NCI-H128 (cell line): ENCODE measurements around the gene POU2F2.
A peak's percentile ranks its signal among the peaks of the same experiment; 100 is the strongest.

Experiments used
- DNase-seq: peaks from one replicate; lab custom pipeline; 2025; ENCODE audit not compliant: unreplicated experiment; lab: John Stamatoyannopoulos, UW

Gene POU2F2

GRCh38 chr19:42126574-42126973, 5.7 kb downstream of the POU2F2 start:
- no peak for DNase-seq

DNA sequence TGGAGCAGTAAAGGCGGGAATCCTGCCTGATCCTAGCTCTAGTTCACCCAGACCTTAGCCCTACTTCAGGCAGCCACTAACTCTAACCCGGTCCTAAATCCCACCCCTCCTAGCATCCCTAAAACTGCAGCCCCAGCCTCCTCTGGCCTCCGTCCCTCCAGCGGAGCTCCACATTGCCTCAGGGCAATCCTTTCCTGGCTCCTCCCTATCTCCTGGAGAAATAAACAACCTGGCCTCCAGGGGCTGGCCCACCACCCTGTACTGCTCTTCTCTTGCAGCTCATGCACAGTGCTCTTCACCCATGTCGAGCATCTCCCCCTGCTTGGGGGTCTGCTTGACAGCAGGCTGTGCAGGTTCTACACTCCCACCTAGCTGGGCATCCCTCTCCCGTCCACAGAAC, 6.7 kb downstream of the POU2F2 start:
- no peak for DNase-seq

GRCh38 chr19:42124386-42124901, 7.8 kb downstream of the POU2F2 start:
- DNase-seq = no peak

DNA sequence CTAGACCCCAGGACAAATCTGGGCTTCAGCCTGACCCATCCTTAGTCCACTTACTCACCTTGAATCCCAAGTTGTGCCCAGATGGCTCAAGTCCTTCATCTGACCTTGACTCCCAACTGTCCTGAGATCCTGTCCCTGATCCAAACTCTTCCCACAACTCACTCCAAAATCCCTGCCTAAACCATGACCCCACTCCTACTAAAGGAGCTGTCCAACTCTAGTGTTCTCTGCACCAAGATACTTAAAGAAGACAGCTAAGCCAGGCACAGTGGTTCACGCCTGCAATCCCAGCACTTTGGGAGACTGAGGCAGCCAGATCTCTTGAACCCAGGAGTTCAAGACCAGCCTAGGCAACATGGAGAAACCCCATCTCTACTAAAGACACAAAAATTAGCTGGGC, 8.5 kb downstream of the POU2F2 start:
- no peak for DNase-seq

DNA sequence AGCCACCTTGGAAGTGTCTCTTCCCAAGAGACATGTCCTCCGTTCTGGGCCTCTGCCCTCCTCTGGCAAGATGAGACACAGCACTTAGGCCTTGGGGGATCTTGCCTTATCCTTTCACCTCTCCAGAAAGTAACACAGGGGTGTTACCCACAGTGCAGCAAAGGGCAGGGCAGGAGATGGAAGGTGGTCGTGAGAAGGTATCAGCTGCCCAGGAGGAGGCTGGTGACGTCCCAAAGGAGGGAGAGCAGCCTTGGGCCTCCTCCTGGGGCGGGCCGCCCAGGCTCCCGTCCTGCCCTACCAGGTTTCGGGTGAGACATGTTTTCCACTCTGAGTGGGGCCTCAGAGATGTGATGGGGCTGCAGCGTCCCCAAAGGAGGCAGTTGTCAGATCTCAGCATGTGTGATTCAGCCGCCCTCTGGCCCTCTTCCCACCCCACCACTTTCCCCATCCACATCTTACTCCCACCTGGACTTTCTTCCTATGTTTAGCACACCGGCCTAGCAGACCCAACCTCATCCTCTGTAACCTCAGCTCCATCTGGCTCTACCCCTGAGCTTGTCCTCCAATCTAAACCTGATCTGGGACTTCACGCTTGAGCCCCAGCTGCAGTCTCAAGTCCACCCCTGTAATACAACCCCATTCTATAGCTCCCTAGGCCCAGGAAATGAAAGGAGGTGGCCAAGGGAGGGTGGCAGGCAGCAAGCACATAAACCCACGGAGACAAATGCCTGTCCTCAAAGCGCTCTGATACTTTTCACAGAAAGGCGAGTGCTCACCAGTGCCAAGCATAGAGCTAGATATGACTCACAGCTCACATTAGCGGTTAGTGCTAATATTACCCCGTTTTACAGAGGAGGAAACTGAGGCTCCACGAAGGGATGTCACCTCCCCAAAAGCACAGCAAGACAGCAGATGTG, 9.3 kb downstream of the POU2F2 start:
- no peak for DNase-seq

DNA sequence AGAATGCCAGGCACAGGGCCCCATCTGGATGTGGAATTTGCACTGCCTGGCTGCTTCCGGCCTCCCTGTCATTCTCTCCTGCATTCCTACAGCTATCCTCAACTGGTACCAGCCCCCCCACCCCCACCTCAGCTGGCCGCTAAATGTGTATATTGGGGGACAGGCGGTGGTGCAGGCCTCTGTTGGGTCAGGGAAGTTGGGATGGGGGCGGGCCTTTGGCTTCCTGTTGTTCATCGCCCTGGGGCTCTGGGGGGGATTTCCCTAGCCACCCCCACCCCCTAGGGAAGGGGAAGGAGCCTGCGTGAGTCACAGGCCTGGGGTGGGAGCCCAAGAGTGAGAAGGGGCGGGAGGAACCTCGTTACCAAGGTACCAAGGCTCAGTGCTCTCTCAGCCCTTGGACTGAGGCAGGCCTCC, 10.6 kb downstream of the POU2F2 start:
- no peak for DNase-seq

DNA sequence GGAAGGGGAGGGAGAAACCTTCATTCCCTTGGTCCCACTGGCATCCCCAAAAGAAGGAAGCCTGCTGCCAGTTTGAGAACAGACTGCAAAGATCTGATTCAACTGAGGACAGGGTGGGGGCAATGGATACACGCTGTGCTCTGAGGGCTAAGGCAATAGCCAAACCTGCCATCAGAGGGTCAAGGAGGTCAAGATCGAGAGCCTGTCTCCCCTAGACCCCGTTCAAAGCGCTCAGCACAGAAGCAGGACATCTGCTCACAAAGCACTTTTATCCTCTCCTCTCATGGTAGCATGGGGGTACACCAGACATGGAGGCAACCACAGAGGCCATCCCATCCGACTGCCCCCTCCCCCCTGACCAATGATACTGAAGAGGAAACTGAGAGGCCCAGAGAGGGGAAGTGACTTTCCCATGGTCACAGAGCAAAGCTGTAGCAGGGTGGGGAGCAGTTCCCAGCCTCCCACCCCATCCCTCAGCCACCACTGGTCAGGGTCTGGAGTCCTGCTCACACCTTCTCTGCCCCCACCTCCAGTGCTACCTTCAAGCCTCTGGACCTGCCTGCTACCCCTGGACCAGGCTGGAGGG, 11.1 kb downstream of the POU2F2 start:
- no peak for DNase-seq

- no peak for DNase-seq
Measured at GRCh38 chr19:42120276-42120980, 11.8 kb downstream of the POU2F2 start.

GRCh38 chr19:42117076-42117475, 15.2 kb downstream of the POU2F2 start:
- no peak for DNase-seq

DNA sequence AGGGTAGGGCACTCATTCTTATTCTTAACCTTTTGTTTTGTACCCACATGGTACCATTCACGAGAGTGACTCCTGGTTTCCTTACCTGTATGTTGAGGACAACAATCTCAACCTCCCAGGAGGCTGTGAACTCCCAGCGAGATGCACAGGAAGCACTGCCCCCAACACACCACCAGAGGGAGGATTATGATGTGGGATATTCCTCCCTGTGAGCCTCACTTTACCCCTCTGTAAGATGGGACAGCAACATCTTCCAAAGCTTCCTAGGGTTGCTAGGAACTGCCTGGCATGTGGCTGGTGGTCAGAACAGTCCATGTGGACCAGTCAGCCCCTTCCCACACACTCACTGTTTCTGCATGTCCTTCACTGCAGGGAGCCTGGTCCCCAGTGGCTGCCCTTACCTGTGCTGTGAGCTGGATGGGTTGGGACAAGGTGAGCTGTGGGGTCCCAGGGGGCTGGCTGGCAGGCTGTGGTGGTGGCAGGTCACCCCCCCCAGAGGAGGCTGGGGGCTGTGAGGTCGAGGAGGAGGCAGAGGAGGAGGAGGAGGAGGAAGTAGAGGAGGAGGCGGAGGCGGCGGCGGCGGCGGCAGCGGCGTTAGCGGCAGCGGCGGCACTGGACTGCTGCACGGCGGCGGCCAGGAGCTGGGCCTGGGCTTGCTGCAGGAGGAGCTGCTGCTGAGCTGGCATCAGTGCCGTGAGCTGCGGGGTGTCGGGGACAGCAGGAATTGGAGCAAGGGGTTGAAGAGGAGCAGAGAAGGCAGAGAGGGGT, 15.8 kb downstream of the POU2F2 start:
- no peak for DNase-seq

DNA sequence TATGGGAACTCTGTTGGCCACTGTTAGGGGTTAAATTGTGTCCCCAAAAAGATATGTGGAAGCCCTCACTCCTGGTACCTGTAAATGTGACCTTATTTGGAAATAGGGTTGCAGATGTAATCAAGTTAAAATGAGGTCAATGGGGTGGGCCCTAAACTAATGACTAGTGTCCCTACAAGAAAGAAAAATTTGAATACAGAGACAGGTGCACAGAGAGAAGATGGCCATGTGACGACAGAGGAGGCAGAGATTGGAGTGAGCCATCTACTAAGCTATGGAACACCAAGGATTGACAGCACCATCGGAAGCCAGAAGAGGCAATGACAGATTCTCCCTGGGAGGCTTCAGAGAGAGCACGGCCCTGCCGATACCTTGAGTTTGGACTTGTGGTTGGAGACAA, 16.5 kb downstream of the POU2F2 start:
- DNase-seq = no peak

GRCh38 chr19:42115219-42115618, 17.0 kb downstream of the POU2F2 start:
- no peak for DNase-seq

- no peak for DNase-seq
Measured at GRCh38 chr19:42114412-42114811, 17.8 kb downstream of the POU2F2 start.

DNA sequence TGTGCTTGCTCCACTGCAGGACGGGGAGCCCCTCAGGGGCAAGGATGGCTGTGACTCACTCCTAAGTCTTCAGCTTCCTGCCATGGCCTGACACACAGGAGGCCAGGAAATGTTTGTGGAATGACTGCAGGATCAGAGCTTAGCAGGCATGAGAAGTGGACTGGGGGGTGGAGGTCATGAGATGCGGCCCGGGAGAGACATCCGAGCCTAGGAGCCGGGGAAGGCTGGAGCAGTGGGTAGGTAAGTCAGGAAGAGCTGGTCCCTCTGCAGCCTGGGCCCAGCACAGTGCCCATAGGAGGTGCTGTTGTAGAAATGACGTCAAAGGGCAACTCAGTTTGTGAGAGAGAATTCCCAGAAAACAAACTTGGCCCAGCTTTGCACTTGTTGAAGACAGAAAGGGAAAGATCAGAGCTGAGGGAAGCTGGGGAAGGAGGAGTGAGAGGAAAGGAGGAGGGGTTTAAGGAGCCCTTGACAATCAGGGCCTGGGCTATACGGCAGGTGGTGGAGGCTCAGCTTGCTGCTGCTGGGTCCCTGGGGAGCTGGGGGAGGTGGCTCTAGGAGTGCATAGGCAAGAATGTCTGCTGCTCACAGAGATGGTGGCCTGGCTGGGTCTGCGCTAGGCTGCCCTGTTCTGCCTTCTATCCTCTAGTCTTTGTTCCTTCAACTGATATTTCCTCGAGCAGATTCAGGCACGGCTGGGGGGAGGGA, 18.5 kb downstream of the POU2F2 start:
- peak; percentile 35 for DNase-seq

DNA sequence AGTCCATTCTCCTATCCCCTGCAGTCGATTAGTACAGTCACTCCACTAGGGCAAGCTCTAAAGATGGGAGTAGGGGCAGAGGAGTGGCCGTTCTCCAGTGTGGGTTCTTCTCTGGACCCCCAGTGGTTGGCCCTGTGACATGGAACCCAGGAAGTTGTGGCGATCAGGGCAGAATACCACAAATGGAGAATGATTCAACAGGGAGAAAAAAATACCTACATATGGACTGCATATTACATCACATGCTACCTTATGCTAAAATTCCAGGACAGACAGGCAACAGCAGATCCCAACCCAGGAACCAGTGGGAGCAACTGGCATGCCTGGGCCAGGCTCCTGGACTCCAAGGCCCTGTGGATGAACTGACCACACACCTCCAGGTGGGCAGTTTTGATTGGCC, 20.4 kb downstream of the POU2F2 start:
- no peak for DNase-seq

- no peak for DNase-seq
Measured at GRCh38 chr19:42111384-42111783, 20.9 kb downstream of the POU2F2 start.

- DNase-seq = no peak
Measured at GRCh38 chr19:42110658-42111057, 21.6 kb downstream of the POU2F2 start.

- DNase-seq = no peak
Measured at GRCh38 chr19:42109896-42110295, 22.4 kb downstream of the POU2F2 start.

DNA sequence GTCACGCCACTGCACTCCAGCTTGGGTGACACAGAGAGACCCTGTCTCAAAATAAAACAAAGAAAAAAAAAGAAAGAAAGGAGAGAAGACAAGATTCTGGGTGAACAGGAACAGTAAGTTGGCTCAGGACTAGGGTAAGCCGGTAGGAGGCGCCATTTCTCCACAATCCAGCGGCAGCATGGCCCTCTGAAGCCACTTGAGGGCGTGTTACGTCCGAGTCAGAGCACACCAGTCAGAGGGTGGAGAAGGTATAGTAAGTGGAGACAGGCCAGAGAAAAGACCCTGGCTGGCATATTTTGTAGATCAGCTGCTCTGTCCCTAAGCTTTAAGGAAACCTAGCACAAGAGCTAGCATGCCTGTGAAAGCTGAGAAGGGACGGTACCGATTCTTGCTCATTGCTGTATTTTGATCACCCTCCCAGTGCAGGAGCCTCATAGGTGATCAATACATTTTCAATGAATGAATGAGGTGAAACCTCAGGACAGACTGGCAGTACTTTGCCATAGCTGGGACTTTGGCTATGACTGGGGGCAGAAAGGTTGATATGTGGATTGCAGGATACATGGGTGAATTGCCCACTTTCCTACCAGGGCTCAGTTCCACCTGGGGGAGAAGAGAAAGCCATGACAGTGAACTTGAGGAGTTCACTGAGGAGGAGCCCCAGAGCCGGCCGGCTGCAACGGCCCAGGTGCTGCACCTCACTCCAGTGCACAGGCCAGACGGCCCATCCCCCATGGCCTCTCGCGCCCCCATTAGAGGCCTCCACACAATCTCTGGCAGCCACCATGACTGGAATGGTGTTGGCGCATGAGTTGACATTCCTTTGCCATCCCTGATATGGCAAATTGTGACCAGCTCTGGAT, 23.5 kb downstream of the POU2F2 start:
- DNase-seq = peak; percentile 74
